GM21381 (cell line): ENCODE measurements around the gene RBBP5.

ENCODE experiments used
- ATAC-seq: cut with Tn5 transposase; IDR thresholded peaks from one replicate; pipeline ENCODE4 v1.9.1; 2021; ENCODE audit warnings: mild to moderate bottlenecking, moderate library complexity; ENCODE audit not compliant: unreplicated experiment

RBBP5 gene

DNA sequence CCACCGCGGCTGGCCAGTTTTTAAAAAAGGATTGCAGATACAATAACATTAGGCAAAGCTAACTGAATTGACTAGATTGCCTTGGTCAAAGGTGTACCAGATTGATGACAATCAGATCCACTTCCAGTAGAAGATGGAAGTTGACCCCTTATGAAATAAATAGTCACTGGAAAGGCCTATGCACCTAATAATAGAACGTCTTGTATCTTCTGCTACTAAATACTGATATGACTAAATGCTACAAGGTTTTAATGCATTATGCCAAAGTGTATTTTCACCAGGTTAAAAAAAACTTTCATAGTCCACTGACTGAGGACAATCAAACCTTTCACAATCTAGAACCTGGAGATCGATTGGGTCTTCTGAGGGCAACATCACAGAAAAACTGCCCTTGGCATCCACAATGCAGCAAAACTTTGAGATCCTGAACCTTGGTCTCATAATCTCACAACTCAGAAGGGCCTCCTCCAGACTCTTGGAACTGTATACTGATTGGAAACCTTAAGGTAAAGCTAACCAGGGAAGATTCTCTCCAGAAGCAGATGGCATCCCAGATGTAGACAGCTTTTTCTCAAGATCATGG, 7.8 kb upstream of the RBBP5 start:
- ATAC-seq, result no peak

DNA sequence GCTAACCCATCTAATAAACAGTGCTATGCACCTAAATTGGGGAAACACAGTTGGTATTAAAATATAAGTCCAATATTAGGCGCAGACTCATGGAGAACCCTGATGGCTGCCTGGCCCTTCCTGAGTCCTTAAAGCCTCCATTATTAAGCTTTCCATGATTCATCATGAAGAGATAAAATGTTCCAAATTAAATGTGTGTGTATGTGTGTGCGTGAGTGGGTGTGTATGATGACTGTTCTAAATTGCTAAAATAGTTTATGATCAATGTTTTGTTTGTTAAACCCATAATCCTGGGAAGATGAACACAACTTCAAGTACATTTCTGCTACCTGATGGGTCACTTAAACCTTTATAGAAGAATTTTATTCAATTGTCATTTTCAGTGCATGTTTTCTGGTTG, 6.3 kb upstream of the RBBP5 start:
- ATAC-seq, result no peak

DNA sequence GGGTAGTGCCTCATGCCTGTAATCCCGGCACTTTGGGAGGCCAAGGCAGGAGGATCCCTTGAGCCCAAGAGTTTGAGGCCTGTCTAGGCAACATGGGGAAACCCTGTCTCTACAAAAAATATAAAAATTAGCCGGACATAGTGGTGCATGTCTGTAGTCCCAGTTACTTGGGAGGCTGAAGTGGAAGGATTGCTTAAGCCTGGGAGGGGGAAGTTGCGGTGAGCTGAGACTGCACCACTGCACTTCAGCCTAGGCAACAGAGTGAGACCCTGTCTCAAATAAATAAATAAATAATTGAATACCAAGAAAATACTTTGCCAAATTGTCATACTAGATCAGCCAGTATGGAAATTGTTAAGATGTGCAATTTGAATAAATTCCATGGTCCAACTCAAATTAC, 5.9 kb upstream of the RBBP5 start:
- ATAC-seq, result no peak

DNA sequence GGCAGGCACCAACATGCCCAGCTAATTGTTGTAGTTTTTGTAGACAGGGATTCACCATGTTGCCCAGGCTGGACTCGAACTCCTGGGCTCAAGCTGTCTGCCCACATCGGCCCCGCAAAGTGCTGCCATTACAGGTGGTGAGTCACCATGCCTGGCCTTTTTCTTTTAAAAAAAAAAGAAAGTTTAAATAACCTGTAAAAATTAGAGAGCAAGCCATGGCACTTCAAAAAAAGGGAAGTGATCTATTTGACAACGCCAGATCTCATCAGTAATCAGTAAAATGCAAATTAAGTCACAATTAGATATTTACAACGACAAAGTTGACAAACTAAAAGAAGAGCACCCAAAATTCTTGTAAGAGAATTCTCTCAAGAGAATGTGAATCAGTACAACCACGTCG, 2.9 kb upstream of the RBBP5 start:
- no peak for ATAC-seq

DNA sequence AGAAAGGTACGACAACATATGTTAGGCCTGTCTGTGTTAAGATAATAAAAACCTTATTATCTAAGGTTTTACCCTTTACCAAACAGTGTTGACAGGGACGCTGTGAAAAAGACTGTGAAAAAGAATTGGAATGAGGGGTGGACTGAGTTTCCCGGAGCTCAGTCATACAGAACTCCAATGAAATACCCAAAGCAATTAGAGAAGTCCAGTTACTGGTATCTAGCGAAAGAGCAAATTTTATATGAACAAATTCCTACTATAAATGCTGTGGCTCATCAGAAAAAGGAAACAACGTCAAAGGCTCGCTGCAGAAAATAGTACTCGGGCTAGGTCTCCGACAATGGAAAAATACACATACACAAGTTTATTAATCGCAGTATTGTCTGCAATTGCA, 708 bp upstream of the RBBP5 start:
- ATAC-seq, result no peak

DNA sequence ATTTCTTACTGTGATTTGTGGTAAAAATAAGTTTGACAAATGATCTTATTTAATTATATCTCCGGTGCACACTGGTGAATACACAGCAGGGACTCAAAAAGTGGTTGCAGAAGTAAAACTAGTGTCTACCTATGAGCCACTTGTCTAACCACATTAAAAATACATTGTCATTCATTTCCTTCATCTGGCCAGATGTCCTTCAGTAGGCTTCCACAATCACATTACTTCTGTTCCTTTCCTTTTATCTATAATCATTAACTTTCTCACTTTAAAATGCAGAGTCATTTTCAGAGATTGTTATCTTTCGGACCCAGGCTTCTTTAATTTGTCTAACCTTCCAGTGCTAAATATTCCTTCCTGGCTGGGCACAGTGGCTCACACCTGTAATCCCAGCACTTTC, 3.0 kb downstream of the RBBP5 start:
- no peak for ATAC-seq

DNA sequence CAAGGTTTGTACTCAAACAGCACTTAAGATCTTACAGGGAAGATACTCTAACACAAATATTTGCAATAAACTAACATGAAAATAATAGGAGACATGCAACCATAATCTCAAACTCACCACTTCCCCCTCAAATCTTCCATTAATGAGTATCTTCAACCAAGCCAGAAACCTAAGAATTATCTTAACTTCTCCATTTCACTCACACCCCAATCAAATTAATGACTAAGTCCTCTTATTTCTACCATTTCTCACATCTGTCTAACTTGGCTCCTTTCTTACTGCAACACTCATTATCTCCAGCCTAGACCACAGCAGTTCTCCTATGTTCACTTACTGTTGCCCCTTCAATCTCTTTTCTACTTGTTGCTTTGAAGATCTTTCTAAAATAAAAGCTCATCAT, 10.4 kb downstream of the RBBP5 start:
- ATAC-seq, result no peak

DNA sequence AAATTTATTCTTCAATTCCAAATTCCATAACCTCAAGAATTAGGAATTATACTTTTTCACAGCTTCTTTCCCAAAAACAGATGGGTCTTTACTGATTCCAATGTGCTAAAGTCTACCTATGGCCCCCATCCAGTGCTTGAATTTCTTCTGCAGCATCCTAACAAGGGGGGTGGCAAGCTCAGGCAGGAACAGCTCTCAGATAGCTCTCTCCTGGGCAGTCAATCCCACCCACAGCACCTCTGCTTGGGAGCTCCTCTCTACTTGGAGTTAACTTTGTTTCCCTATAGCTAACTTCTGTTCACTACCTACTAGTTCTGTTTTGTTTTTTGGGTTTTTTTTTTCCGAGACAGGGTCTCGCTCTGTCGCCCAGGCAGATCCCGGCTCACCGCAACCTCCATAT, 12.1 kb downstream of the RBBP5 start:
- ATAC-seq, result no peak

DNA sequence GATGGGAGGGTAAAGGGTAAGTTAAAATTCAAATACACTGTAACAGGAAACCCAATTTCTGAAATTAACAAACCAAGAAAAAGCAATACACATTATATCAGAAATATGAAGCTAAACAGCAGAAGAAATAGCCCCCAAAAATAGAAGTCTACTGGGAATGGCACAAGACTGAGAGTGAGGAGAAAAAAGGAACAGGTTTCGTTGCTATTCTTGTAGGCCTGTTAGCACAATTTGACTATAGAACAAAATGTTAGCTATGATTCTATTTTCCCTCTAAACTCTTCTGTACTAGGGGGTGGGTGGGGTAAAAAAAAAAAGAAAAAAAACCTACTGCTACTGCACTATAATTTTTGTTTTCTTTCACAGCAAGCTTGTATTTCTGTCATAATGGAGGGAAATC, 12.5 kb downstream of the RBBP5 start:
- no peak for ATAC-seq

DNA sequence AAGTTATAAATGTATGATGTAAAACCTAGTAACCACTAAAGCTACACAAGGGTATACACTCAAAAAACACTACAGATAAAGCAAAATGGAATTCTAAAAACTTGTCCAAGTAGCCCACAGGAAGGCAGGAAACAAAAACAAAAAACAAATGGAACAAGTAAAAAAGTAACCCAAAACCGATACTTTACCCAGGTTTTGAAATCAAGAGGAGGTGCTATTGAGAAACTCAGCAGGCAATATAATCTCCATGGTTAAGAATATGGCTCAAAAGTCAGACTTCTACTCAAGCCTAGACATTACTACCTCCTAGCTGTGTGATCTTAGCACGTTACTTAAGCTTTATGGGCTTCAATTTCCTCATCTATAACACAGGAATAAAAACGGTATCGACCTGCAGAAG, 13.3 kb downstream of the RBBP5 start:
- ATAC-seq, result no peak

DNA sequence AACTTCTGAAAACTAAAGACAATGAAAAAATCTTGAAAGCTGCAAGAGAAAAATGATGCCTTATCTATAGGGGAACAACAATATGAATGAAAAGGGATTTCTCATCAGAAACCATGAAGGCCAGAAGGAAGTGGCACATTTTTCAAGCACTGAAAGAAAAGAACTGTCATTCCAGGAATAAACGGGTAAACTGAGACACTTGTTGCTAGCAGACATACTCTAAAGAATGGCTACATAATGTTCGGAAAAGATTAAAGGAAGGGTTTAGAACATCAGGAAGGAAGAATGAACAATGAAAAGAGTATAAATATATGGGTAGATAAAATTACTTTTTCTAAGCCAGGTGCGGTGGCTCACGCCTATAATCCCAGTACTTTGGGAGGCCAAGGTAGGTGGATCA, 14.5 kb downstream of the RBBP5 start:
- no peak for ATAC-seq

DNA sequence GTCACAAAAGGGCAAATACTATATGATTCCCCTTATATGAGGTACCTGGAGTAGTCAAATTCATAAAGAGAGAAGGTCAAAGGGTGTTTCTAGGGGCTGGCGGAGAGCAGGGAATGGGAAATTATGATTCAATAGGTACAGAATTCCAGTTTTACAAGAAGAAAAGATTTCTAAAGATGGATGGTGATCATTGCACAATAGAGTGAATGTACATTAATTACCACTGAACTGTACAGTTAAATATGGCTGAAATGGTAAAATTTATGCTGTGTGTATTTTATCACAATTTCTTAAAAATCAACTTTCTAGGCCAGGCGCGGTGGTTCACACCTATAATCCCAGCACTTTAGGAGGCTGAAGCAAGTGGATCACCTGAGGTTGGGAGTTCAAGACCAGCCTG, 19.4 kb downstream of the RBBP5 start:
- ATAC-seq, result no peak

DNA sequence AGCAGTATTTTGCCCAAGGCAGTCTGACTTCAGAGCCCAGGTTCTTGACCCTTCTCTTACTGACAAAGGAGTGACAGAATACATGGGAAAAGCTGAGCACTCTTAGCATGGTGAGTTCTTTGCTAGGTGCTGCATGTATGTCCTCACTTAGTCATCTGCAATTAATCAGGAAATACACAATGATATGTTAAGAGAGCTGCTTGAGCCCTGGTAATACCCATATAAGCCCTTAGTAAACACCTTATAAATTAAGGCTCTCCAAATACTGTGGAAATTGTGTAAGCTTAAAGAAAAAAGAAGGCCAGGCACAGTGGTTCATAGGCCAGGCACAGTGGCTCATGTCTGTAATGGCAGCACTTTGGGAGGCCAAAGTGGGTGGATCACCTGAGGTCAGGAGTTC, 23.5 kb downstream of the RBBP5 start:
- ATAC-seq, result no peak

DNA sequence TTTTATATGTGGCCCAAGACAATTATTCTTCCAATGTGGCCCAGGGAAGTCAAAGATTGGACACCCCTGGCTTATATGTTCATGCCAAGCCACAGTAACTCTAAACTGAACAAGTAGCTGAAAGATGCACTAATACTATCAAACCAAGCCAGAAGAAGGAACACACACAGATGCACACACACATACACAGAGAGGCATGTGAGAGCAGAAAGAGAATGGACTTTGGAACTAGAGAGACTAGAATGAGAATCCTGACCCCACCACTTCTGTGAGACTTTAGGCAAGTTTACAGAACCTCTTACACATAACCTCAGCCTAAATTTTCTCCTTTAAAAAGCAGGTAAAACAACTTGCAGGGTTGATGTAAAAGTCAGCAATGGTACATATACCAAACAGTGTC, 26.4 kb downstream of the RBBP5 start:
- ATAC-seq, result no peak

DNA sequence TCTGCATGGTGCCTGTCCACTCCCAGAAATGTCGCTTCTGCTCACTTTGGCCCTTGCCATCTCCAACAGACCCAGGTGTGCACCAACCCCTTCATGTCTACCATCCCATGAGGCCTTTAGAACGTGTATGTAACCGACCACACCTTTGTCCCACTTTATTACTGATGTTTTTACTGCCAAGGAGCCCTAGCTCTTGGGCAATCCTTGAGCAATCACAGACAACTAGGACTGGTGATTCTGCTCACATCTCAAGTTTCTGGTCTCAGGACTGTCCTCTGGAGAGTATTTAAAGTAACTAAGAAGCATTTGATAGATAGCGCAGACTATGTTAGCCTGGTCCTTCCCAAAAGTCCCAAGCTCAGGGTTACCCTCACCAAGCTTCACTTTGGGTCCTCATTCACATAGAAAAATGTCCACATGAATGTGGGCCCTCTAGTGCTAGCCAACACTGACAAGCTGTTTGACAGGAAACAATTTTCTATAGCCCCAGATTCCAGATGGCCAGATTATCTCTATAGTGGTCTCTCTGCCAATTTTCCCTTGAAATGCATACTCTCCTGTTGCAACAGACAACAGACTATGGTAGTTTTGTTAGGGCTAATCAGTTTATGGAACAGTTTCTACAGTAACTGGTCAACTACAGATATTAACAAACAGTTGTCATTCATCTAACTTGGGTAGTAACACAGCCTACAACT, 30.6 kb downstream of the RBBP5 start:
- ATAC-seq, result no peak

DNA sequence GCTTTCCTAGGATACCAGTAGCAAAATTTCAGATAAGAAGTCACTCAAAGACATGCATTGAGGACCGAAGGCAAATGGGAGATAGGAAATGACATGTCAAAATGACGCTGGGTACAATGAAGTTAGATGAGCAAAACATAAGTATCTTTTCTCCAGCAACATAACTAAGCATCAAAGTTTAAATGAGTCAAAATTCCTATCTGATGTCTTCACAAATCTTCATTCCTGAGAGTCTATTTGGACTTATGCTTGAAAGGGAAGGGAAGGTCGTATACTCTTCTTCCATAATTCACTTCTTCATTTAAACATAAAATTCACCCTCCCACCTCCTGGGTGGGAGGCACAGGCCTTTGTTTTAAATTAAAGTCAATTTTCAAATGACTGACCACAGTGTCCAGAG, 33.4 kb downstream of the RBBP5 start:
- no peak for ATAC-seq

DNA sequence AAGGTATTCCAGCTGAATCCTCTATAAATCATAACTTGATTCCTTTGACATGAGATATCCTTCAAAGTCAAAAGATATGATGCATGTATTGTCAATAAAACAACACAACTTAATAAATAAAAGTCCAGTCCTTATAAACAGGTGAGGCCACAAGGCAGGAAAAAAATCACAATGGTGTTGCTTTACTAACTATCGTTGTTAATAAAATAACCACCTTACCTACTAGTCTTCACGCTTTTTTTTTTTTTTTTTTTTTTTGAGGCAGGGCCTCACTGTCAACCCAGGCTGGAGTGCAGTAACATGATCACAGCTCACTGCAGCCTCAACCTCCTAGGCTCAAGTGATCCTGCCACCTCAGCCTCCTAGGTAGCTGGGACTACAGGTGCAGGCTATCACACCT, 37.4 kb downstream of the RBBP5 start, which contains the start of gene TMEM81:
Gene TMEM81, minus strand, starts transcription at position 101 of the 400 bp plus-strand sequence. CDS start 140 bp downstream, outside the sequence.
- ATAC-seq, result no peak

DNA sequence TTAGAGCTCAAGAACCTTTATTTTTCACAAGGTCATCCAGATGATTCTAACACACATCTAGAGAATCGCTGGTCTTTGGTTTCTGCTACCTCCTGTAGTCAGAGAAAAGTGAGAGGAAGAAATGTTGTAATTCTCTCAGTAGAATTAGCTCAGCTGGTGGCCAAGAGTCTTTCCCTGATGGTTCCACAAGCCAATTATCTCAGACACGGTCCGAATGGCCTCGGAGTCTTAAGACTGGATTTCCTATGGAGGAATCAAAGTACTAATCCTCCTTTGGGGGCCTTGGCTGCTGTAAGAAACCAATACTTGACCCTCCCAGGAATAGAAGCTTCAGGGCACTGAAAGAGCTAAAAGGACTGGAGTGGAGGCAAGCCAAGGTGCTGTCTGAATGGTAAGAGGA, 39.3 kb downstream of the RBBP5 start:
- no peak for ATAC-seq

DNA sequence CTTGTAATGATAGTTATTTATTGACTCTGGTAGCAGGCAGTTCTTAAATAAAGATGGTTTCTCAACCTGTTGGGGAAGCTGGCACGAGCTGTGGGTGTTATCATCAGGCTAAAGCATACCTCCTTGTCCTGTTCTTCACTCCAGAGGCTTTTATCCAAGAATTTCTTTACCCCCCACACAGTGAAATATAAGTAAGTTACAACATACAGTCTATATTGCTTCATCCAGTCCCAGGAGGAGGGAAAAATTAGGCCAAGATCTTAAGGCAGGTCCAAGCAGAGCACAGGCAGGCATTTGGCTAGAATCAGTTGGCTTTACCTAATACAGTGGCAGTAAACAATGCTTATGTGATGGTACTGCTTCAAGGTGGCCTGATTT, 43.9 kb downstream of the RBBP5 start:
- no peak for ATAC-seq

DNA sequence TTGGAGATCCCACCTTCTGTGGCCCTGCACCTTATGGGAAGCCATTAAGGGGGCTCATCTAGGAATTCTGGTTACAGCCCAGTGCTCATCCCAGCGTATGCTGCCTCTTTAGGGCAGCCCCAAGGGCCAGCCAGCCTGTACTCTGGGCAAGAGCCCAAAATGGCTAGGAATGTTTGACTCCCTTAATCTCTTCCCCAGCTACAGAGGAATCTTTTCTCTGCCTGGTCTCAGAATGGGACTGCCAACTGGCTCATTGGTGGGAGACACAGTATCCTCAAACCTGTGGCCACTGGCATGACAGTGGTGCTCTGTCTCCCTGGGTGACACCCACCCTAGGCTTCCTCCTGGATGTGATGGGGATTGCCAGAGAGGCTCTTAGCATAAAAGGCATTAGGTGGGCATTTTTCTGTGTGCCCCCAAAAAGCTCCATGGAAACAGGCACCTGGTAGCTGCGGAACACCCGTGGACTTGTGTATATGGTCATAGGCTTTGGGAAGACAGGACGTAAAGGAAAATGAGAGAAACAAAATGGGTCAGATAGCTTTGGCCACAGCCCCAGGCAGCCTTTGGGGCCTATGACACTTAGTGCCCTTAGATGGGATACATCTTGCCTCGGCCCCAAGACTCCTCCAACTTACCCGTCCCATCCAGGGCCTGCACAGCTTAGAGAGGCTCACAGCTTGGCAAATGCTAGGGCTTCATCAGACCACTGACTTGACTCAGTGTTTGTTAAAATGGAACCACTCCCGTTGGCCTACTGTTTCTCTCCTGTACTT, 44.4 kb downstream of the RBBP5 start:
- ATAC-seq, result no peak

DNA sequence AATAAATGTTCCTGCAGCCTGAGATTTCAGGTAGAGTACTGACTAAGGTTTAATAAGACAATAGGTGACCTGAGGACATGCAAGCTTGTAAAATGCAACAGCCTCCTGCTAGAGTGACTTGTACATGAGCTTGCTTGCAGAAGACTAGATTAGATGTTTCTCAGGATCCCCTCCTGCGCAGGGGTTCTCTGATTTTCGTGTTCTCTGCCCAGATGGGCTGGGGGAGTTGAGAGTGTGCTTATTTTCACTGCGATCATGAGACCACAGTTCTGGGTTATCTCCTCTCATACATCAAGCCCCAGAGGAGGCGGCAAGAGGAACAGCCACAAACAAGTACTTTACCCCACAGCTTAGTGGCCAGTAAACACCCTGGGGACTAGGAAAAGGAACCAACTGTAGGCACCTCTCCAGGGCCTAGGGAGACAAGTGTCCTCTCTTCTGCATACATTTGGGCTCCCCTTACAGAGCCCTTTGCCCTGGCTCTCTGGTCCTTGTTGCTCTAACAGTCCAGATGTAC, 45.5 kb downstream of the RBBP5 start:
- ATAC-seq, result no peak

DNA sequence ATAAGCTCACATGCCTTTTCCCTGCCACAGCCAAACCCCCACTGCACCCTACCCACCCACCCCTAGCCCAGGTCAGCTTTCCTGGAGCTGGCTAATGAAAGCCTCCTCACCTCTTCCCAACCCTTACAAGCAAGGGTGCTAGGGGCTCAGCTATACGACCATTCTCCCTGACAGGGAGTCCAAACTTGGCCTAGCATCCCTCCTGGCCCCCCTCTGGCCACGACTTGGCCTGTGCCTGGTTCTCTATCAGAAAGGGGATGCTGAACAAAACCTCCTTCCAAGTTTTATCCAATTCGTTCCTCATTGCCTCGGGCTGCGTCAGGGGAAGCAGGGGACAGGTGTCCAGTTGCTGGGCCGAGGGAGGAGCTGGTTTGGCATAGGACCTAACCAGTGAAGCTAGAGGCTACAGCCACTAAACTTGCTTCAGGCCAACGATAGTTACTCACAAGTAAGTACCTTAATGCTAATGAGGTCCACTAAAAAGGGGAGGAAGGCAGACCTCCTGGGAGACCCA, 46.1 kb downstream of the RBBP5 start:
- ATAC-seq, result no peak
